ENCODE measurements around the gene PRIM2.
"Not testable (repeated sequence)": the region's sequence is repeated elsewhere in the genome, so short reads cannot be mapped to it uniquely, and the experiment has no call there.

PRIM2 gene

DNA sequence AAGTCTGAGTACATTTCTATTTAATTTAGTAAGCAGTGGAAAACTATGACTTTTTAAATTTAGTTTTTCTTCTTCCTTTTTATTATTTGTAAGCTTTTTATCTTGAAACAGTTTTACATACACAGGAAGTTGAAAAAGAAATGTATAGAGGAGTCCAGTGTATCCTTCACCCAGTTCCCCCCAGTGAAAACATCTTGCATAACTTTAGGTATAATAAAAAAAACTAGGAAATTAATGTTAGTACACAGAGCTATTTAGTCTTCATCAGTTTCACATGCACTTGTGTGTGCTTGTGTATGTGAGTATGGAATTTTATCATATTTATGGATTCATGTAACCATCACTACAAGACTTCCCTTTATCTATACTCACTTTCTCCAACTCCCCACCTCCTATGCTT, 162.8 kb downstream of the PRIM2 start:
- not testable (repeated sequence) for H3K4me3 ChIP-seq (ENCODE audit: low read depth, low read length); H3K4me1 ChIP-seq; H3K4me2 ChIP-seq (ENCODE audit: low read length); H3K9me3 ChIP-seq (ENCODE audit: control insufficient read depth, low read length); H3K27ac ChIP-seq; H3K27me3 ChIP-seq (ENCODE audit: control insufficient read depth, insufficient read depth, low read length); H3K79me2 ChIP-seq; H2AFZ ChIP-seq; H3K9ac ChIP-seq; H3K36me3 ChIP-seq (ENCODE audit: control insufficient read depth, insufficient read depth, low read length)

DNA sequence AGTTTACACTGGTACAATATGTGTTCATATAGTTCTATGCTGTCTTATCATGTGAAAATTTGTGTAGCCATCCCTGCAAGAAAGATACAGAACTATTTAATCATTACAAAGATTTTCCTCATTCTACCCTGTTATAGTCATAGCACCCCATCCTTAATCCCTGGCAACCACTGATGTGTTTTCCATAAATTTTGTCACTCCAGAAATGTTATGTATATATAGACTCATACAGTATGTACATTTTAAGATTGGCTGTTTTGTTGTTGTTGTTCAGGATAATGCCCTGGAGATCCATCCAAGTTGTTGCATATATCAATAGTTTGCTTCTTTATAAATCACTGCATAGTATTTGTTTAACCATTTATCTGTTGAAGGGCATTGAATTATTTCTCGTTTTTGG, 163.7 kb downstream of the PRIM2 start:
- H3K27ac ChIP-seq: not testable (repeated sequence)

GRCh38 chr6:57482471-57482870, 165.0 kb downstream of the PRIM2 start:
- not testable (repeated sequence) for H3K9me3 ChIP-seq (ENCODE audit: control insufficient read depth, low read length); H3K27ac ChIP-seq; H3K4me2 ChIP-seq (ENCODE audit: low read length); H3K4me1 ChIP-seq; H3K27me3 ChIP-seq (ENCODE audit: control insufficient read depth, insufficient read depth, low read length); H3K79me2 ChIP-seq; H3K9ac ChIP-seq; H2AFZ ChIP-seq; H3K4me3 ChIP-seq (ENCODE audit: low read depth, low read length); H3K36me3 ChIP-seq (ENCODE audit: control insufficient read depth, insufficient read depth, low read length)

More for the DNA sequence above, 163.7 kb downstream of the PRIM2 start:
- H3K9ac ChIP-seq; H3K4me1 ChIP-seq; H3K36me3 ChIP-seq (ENCODE audit: control insufficient read depth, insufficient read depth, low read length); H3K9me3 ChIP-seq (ENCODE audit: control insufficient read depth, low read length); H3K4me3 ChIP-seq (ENCODE audit: low read depth, low read length); H3K79me2 ChIP-seq; H3K4me2 ChIP-seq (ENCODE audit: low read length); H2AFZ ChIP-seq; H3K27me3 ChIP-seq (ENCODE audit: control insufficient read depth, insufficient read depth, low read length): not testable (repeated sequence)

DNA sequence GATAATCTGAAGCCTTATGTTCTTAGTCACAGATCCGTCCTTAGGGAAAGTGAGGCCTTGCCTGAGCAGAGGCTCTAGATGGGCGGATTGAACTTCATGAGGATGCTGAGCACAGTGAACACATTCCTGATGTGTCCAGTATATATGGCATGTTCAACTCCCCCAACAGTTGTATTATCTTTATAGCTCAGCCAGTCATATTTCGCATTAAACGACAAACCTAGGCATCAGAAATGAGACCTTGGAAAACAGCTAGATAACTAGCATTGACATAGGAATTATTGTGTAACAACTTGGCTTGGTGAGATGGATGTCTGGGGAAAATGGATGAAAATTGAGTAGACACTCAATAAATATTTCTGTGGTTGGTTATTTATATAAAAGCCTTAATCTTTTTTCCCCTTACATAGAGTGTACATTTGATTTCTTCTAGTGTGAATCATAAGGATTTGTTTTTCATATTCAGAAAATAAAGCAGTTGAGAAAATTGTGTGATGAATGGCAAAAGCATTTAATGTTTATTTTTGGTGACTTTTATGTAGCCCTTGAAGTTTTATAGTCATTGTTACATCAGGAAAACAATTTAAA, 169.2 kb downstream of the PRIM2 start:
- not testable (repeated sequence) for H3K9ac ChIP-seq; H2AFZ ChIP-seq; H3K4me2 ChIP-seq (ENCODE audit: low read length); H3K27me3 ChIP-seq (ENCODE audit: control insufficient read depth, insufficient read depth, low read length); H3K36me3 ChIP-seq (ENCODE audit: control insufficient read depth, insufficient read depth, low read length); H3K4me1 ChIP-seq; H3K9me3 ChIP-seq (ENCODE audit: control insufficient read depth, low read length); H3K4me3 ChIP-seq (ENCODE audit: low read depth, low read length); H3K79me2 ChIP-seq; H3K27ac ChIP-seq

GRCh38 chr6:57488551-57488950, 171.1 kb downstream of the PRIM2 start:
- H3K4me3 ChIP-seq (ENCODE audit: low read depth, low read length); H3K36me3 ChIP-seq (ENCODE audit: control insufficient read depth, insufficient read depth, low read length); H3K79me2 ChIP-seq; H2AFZ ChIP-seq; H3K27me3 ChIP-seq (ENCODE audit: control insufficient read depth, insufficient read depth, low read length); H3K27ac ChIP-seq; H3K9me3 ChIP-seq (ENCODE audit: control insufficient read depth, low read length); H3K4me1 ChIP-seq; H3K9ac ChIP-seq; H3K4me2 ChIP-seq (ENCODE audit: low read length): not testable (repeated sequence)

GRCh38 chr6:57489887-57490286, 172.5 kb downstream of the PRIM2 start:
- not testable (repeated sequence) for H3K27me3 ChIP-seq (ENCODE audit: control insufficient read depth, insufficient read depth, low read length); H3K9me3 ChIP-seq (ENCODE audit: control insufficient read depth, low read length); H3K4me2 ChIP-seq (ENCODE audit: low read length); H2AFZ ChIP-seq; H3K9ac ChIP-seq; H3K36me3 ChIP-seq (ENCODE audit: control insufficient read depth, insufficient read depth, low read length); H3K4me1 ChIP-seq; H3K79me2 ChIP-seq; H3K4me3 ChIP-seq (ENCODE audit: low read depth, low read length); H3K27ac ChIP-seq

GRCh38 chr6:57491795-57492194, 174.4 kb downstream of the PRIM2 start:
- not testable (repeated sequence) for H3K4me1 ChIP-seq; H3K27me3 ChIP-seq (ENCODE audit: control insufficient read depth, insufficient read depth, low read length); H3K27ac ChIP-seq; H3K9me3 ChIP-seq (ENCODE audit: control insufficient read depth, low read length); H3K79me2 ChIP-seq; H3K36me3 ChIP-seq (ENCODE audit: control insufficient read depth, insufficient read depth, low read length); H3K9ac ChIP-seq; H2AFZ ChIP-seq; H3K4me2 ChIP-seq (ENCODE audit: low read length); H3K4me3 ChIP-seq (ENCODE audit: low read depth, low read length)

GRCh38 chr6:57496251-57496650, 178.8 kb downstream of the PRIM2 start:
- H3K4me1 ChIP-seq; H3K4me2 ChIP-seq (ENCODE audit: low read length); H3K79me2 ChIP-seq; H3K9ac ChIP-seq; H3K27ac ChIP-seq; H2AFZ ChIP-seq; H3K9me3 ChIP-seq (ENCODE audit: control insufficient read depth, low read length); H3K27me3 ChIP-seq (ENCODE audit: control insufficient read depth, insufficient read depth, low read length); H3K36me3 ChIP-seq (ENCODE audit: control insufficient read depth, insufficient read depth, low read length); H3K4me3 ChIP-seq (ENCODE audit: low read depth, low read length): not testable (repeated sequence)

DNA sequence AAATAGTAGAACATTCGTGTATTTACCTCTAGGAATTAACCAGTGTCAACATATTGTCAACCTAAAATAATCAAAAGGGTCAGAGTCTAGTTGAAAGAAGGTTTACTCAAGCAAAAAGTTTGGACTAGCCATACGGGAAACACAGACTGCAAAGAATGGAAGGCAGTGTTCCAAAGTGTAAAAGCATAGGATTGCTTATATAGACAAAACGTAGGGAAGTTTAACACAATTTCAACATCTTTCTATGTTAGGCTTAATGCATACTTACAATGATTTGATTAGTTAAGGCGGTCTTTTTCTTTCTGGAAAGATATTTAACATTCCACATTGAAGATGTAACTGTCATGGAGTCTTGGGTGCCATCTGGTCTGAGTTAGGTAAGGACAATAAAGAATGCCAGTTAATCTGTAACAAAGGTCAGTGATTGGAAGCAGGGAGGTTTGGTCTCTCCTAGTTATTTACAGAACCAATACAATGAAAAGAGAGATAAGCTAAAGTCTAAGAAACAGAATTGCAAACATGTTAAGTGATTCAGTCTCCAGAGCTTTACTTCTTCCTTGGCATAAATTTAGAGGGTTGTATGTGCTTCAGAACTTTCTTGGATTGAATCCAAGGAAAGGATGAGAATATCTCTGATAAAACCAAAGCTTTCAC, 183.1 kb downstream of the PRIM2 start:
- not testable (repeated sequence) for H3K4me2 ChIP-seq (ENCODE audit: low read length); H3K9me3 ChIP-seq (ENCODE audit: control insufficient read depth, low read length); H3K4me1 ChIP-seq; H2AFZ ChIP-seq; H3K27me3 ChIP-seq (ENCODE audit: control insufficient read depth, insufficient read depth, low read length); H3K27ac ChIP-seq; H3K79me2 ChIP-seq; H3K36me3 ChIP-seq (ENCODE audit: control insufficient read depth, insufficient read depth, low read length); H3K4me3 ChIP-seq (ENCODE audit: low read depth, low read length); H3K9ac ChIP-seq

GRCh38 chr6:57502387-57502786, 185.0 kb downstream of the PRIM2 start:
- not testable (repeated sequence) for H3K4me1 ChIP-seq; H3K9ac ChIP-seq; H3K27me3 ChIP-seq (ENCODE audit: control insufficient read depth, insufficient read depth, low read length); H3K9me3 ChIP-seq (ENCODE audit: control insufficient read depth, low read length); H2AFZ ChIP-seq; H3K79me2 ChIP-seq; H3K27ac ChIP-seq; H3K36me3 ChIP-seq (ENCODE audit: control insufficient read depth, insufficient read depth, low read length); H3K4me3 ChIP-seq (ENCODE audit: low read depth, low read length); H3K4me2 ChIP-seq (ENCODE audit: low read length)

DNA sequence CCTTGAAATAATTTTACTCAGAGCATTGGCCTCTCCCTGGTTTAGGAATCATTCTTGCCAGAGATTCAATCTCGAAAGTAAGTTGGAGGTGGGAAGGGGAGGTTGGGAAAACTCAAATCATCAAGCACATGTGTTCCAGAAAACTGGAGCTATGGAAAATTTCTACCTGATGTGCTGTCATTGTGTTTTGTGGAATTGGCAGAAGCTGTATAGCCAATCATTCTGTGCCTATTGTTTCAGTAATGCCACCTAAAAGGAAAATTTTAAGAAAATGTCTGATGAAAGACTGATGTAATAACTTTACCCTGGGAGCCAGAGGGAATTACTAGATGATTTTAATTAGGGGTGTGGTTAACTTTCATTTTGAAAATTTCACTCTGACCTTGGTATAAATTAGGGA, 187.8 kb downstream of the PRIM2 start:
- H3K4me2 ChIP-seq (ENCODE audit: low read length); H3K4me1 ChIP-seq; H3K36me3 ChIP-seq (ENCODE audit: control insufficient read depth, insufficient read depth, low read length); H2AFZ ChIP-seq; H3K27ac ChIP-seq; H3K9ac ChIP-seq; H3K4me3 ChIP-seq (ENCODE audit: low read depth, low read length); H3K79me2 ChIP-seq; H3K27me3 ChIP-seq (ENCODE audit: control insufficient read depth, insufficient read depth, low read length); H3K9me3 ChIP-seq (ENCODE audit: control insufficient read depth, low read length): not testable (repeated sequence)

Data from parathyroid adenoma (tissue), 2 donors.